Sigmoid colon (tissue), 4 donors: ENCODE measurements around the gene E2F2.

Experiments
- EP300 ChIP-seq, 4 donors: sonication (generic); formaldehyde crosslinking; IDR thresholded peaks; one replicate each; pipeline ENCODE4 v1.6.1; 2017; ENCODE audit warnings: antibody characterized with exemption in 4 of 4
- POLR2A ChIP-seq, 2 donors: fragments of 450-650 bp; IDR thresholded peaks; one replicate each; pipeline ENCODE4 v1.6.1; 2016; ENCODE audit warnings: antibody characterized with exemption in 2 of 2, mild to moderate bottlenecking in 2 of 2, moderate library complexity in 2 of 2
- POLR2AphosphoS5 ChIP-seq, 4 donors: sonication (generic); formaldehyde crosslinking; IDR thresholded peaks; one replicate each; pipeline ENCODE4 v1.6.1; 2017; ENCODE audit warnings: antibody characterized with exemption in 4 of 4

GRCh38 chr1:23545851-23546250 is 14.8 kb upstream of the E2F2 start:
- no peak for TF ChIP-seq POLR2AphosphoS5 (IDR thresholded peaks at IDR 0.05)
- no peak for TF ChIP-seq EP300 (IDR thresholded peaks at IDR 0.05)
- no peak for TF ChIP-seq POLR2A (IDR thresholded peaks at IDR 0.05)
